ENCODE results near the gene CRYBG1.
"Not testable (repeated sequence)": the region's sequence is repeated elsewhere in the genome, so short reads cannot be mapped to it uniquely, and the experiment has no call there.

- not testable (repeated sequence) for TF ChIP-seq CTCF (conservative IDR thresholded peaks at IDR 0.05 in 1 of 2, IDR thresholded peaks at IDR 0.05 in 1 of 2; ENCODE audit: extremely low read depth in 1 of 2, insufficient read depth in 1 of 2, low read depth in 1 of 2, low read length in 2 of 2); EZH2 (IDR thresholded peaks at IDR 0.05; ENCODE audit: borderline replicate concordance, low read length)
Observed at GRCh38 chr6:106559659-106560058, 199.1 kb downstream of the CRYBG1 start.

All from mammary epithelial cell (primary cell).